Measurements from ENCODE around the gene ITFG1. TPM values are rescaled to one million over a fixed set of nuclear protein-coding genes. Genes with fewer than 3 reads are reported as not detected.

ITFG1 gene
- total RNA-seq, 1 donor from 2014 or later = 41.3 TPM

- TF ChIP-seq CTCF (IDR thresholded peaks at IDR 0.05; ENCODE audit: unreplicated experiment) = no peak
- H3K27ac Mint-ChIP-seq = peak overlapping the region; percentile 3
- no peak overlapping the region for H3K4me3 Mint-ChIP-seq (ENCODE audit: low read depth)
- H3K27me3 Mint-ChIP-seq = no peaks in the 10 kb centered on the region
- no peaks in the 10 kb centered on the region for H3K4me1 Mint-ChIP-seq (ENCODE audit: low read depth)
- DNase-seq (ENCODE audit: low spot score, unreplicated experiment) = no peak
- H3K36me3 Mint-ChIP-seq (ENCODE audit: insufficient read depth) = peaks cover 20% of the 10 kb centered on the region
- H3K9me3 Mint-ChIP-seq (ENCODE audit: low read depth) = peaks cover 6% of the 10 kb centered on the region
These were observed 28.9 kb downstream of the ITFG1 start for GRCh38 chr16:47431960-47432359.

DNA sequence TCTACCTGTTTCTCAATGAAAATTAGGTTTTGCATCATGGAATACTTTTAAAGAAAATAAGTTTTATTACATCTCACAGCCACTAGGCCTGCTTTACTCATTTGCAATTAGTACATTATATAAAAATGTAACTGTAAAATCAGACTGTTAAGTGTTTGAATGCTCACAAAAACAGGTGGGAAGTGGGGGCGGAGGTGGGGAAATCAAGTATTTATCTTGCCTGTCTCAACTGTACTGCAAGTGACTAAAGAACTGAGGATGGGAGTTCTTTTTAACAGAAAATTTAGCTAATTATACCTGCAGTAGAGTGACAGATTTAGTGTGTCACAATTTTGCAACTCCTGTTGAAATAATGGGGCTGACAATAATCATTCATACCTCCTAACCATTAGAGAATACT, 34.1 kb downstream of the ITFG1 start:
- Mint-ChIP-seq H3K4me1 (ENCODE audit: low read depth) (no peaks in the 10 kb centered on the region), H3K27me3 (no peaks in the 10 kb centered on the region), H3K27ac (no peak overlapping the region), H3K9me3 (ENCODE audit: low read depth) (peaks cover 4% of the 10 kb centered on the region), H3K36me3 (ENCODE audit: insufficient read depth) (peaks cover 45% of the 10 kb centered on the region), H3K4me3 (ENCODE audit: low read depth) (no peak overlapping the region)
- no peak for TF ChIP-seq CTCF (IDR thresholded peaks at IDR 0.05; ENCODE audit: unreplicated experiment)
- no peak for DNase-seq (ENCODE audit: low spot score, unreplicated experiment)

DNA sequence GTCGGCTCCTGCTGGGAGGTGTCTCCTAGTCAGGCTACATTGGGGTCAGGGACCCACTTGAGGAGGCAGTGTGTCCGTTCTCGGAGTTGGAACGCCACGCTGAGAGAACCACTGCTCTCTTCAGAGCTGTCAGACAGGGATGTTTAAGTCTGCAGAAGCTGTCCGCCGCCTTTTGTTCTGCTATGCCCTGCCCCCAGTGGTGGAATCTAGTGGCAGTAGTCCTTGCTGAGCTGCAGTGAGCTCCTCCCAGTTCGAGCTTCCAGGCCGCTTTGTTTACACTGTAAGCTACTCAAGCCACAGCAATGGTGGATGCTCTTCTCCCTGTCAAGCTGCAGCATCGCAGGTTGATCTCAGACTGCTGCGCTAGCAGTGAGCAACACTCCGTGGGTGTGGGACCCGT, 36.0 kb downstream of the ITFG1 start:
- Mint-ChIP-seq H3K27ac (no peak overlapping the region), H3K9me3 (ENCODE audit: low read depth) (no peaks in the 10 kb centered on the region), H3K4me1 (ENCODE audit: low read depth) (no peaks in the 10 kb centered on the region), H3K4me3 (ENCODE audit: low read depth) (no peak overlapping the region), H3K27me3 (no peaks in the 10 kb centered on the region), H3K36me3 (ENCODE audit: insufficient read depth) (peaks cover 41% of the 10 kb centered on the region)
- no peak for DNase-seq (ENCODE audit: low spot score, unreplicated experiment)
- peak; percentile 23 for TF ChIP-seq CTCF (IDR thresholded peaks at IDR 0.05; ENCODE audit: unreplicated experiment)

DNA sequence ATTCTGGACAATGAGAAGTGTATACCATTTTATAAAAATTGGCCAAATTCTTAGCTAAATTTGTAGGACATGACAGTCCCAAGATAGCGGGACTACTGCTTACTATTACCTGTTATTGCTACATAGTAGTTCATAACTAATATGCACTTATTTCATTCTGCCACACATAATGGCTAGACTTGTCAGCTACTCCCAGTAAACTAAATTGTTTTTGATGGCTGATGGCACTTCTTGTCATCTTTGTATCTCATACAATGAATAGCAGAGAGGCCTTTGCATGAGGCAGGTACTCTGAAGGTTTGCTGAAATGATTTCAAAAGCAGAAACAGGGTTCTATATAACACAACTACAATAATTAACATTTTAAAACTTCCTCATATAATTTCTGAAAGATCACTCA, 44.0 kb downstream of the ITFG1 start:
- no peaks in the 10 kb centered on the region for H3K4me1 Mint-ChIP-seq (ENCODE audit: low read depth)
- H3K4me3 Mint-ChIP-seq (ENCODE audit: low read depth) = no peak overlapping the region
- no peaks in the 10 kb centered on the region for H3K9me3 Mint-ChIP-seq (ENCODE audit: low read depth)
- no peaks in the 10 kb centered on the region for H3K27me3 Mint-ChIP-seq
- no peak overlapping the region for H3K27ac Mint-ChIP-seq
- no peak for DNase-seq (ENCODE audit: low spot score, unreplicated experiment)
- H3K36me3 Mint-ChIP-seq (ENCODE audit: insufficient read depth) = peaks cover 13% of the 10 kb centered on the region
- TF ChIP-seq CTCF (IDR thresholded peaks at IDR 0.05; ENCODE audit: unreplicated experiment) = no peak

GRCh38 chr16:47413041-47413440, 47.8 kb downstream of the ITFG1 start:
- Mint-ChIP-seq H3K4me3 (ENCODE audit: low read depth) (no peak overlapping the region), H3K4me1 (ENCODE audit: low read depth) (no peaks in the 10 kb centered on the region), H3K9me3 (ENCODE audit: low read depth) (no peaks in the 10 kb centered on the region), H3K36me3 (ENCODE audit: insufficient read depth) (peaks cover 13% of the 10 kb centered on the region), H3K27me3 (no peaks in the 10 kb centered on the region), H3K27ac (no peak overlapping the region)
- DNase-seq (ENCODE audit: low spot score, unreplicated experiment) = no peak
- no peak for TF ChIP-seq CTCF (IDR thresholded peaks at IDR 0.05; ENCODE audit: unreplicated experiment)
